Sigmoid colon (tissue), 3 donors: ENCODE measurements around the gene IGSF9B.

Source experiments
- POLR2A ChIP-seq, 2 donors: fragments of 450-650 bp; IDR thresholded peaks; one replicate each; pipeline ENCODE4 v1.6.1; 2016; ENCODE audit warnings: antibody characterized with exemption in 2 of 2, mild to moderate bottlenecking in 2 of 2, moderate library complexity in 2 of 2
- TF ChIP-seq, protein P1 (sequence below), 4 experiments: fragments of 450-650 bp in 3 of 4; fragments of 200-600 bp in 1 of 4; IDR thresholded peaks; one replicate each; pipeline ENCODE4 v1.5.1; 2016 to 2019; ENCODE audit warnings: antibody characterized with exemption in 4 of 4, mild to moderate bottlenecking in 3 of 4, moderate library complexity in 2 of 4

- TF ChIP-seq, protein P1, sequence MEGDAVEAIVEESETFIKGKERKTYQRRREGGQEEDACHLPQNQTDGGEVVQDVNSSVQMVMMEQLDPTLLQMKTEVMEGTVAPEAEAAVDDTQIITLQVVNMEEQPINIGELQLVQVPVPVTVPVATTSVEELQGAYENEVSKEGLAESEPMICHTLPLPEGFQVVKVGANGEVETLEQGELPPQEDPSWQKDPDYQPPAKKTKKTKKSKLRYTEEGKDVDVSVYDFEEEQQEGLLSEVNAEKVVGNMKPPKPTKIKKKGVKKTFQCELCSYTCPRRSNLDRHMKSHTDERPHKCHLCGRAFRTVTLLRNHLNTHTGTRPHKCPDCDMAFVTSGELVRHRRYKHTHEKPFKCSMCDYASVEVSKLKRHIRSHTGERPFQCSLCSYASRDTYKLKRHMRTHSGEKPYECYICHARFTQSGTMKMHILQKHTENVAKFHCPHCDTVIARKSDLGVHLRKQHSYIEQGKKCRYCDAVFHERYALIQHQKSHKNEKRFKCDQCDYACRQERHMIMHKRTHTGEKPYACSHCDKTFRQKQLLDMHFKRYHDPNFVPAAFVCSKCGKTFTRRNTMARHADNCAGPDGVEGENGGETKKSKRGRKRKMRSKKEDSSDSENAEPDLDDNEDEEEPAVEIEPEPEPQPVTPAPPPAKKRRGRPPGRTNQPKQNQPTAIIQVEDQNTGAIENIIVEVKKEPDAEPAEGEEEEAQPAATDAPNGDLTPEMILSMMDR (IDR thresholded peaks at IDR 0.05), result no peak
- no peak for TF ChIP-seq POLR2A (IDR thresholded peaks at IDR 0.05)
Observed at GRCh38 chr11:133950421-133950820, 6.3 kb downstream of the IGSF9B start.
